ENCODE data around the gene SYCN.

DNA sequence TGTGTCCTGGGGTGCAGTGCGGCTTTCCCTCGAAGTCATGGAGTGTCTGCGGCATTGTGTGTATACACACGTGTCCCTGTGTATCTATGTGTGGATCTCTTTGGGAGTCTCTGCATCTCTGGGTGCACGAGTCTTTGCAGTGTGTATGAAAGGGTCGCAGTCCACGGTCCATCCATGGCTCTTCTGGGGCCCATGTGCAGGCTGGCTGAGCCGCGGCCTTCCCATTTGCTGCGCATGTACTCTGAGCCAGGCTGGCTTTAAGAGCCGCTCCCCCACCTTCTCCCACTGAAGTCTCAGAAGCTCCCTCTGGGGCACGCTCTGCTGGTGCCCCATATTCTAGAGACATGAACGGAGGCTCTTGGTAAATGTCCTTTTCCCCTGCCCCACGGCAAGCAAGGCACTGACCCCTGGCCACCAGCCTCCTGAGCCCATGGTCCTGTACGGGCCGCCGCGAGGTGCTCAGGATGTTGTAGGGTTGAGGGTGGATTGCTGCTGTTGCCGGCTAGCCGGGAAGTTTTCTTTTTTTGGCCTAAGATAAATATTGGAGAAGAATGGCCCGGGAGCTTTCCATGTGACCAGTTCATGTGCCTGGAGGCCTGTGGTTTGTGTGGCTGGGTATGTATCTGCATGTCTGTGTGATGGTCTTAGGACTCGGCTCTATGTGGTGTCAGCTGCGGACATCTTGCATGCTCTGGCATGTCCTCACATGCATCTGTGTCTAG is 46.6 kb downstream of the SYCN start:
- no peak for TF ChIP-seq JARID2 (CRISPR knock-in tag; IDR thresholded peaks at IDR 0.05; ENCODE audit: insufficient replicate concordance)
- TF ChIP-seq FOXA3 (CRISPR knock-in tag; IDR thresholded peaks at IDR 0.05): no peak
- no peak for TF ChIP-seq CBX1 (IDR thresholded peaks at IDR 0.05; ENCODE audit: low read depth)
- TF ChIP-seq, protein P1, sequence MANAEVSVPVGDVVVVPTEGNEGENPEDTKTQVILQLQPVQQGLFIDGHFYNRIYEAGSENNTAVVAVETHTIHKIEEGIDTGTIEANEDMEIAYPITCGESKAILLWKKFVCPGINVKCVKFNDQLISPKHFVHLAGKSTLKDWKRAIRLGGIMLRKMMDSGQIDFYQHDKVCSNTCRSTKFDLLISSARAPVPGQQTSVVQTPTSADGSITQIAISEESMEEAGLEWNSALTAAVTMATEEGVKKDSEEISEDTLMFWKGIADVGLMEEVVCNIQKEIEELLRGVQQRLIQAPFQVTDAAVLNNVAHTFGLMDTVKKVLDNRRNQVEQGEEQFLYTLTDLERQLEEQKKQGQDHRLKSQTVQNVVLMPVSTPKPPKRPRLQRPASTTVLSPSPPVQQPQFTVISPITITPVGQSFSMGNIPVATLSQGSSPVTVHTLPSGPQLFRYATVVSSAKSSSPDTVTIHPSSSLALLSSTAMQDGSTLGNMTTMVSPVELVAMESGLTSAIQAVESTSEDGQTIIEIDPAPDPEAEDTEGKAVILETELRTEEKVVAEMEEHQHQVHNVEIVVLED (CRISPR knock-in tag; IDR thresholded peaks at IDR 0.05; ENCODE audit: borderline replicate concordance): no peak
- TF ChIP-seq, protein P2, sequence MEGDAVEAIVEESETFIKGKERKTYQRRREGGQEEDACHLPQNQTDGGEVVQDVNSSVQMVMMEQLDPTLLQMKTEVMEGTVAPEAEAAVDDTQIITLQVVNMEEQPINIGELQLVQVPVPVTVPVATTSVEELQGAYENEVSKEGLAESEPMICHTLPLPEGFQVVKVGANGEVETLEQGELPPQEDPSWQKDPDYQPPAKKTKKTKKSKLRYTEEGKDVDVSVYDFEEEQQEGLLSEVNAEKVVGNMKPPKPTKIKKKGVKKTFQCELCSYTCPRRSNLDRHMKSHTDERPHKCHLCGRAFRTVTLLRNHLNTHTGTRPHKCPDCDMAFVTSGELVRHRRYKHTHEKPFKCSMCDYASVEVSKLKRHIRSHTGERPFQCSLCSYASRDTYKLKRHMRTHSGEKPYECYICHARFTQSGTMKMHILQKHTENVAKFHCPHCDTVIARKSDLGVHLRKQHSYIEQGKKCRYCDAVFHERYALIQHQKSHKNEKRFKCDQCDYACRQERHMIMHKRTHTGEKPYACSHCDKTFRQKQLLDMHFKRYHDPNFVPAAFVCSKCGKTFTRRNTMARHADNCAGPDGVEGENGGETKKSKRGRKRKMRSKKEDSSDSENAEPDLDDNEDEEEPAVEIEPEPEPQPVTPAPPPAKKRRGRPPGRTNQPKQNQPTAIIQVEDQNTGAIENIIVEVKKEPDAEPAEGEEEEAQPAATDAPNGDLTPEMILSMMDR (CRISPR knock-in tag; IDR thresholded peaks at IDR 0.05): no peak
- no peak for TF ChIP-seq POLR2A (IDR thresholded peaks at IDR 0.05; ENCODE audit: insufficient read depth in 1 of 2, low read depth in 2 of 2, low read length in 2 of 2)
- TF ChIP-seq ZNF773 (CRISPR knock-in tag; IDR thresholded peaks at IDR 0.05; ENCODE audit: borderline replicate concordance): no peak
- TF ChIP-seq, protein P3, sequence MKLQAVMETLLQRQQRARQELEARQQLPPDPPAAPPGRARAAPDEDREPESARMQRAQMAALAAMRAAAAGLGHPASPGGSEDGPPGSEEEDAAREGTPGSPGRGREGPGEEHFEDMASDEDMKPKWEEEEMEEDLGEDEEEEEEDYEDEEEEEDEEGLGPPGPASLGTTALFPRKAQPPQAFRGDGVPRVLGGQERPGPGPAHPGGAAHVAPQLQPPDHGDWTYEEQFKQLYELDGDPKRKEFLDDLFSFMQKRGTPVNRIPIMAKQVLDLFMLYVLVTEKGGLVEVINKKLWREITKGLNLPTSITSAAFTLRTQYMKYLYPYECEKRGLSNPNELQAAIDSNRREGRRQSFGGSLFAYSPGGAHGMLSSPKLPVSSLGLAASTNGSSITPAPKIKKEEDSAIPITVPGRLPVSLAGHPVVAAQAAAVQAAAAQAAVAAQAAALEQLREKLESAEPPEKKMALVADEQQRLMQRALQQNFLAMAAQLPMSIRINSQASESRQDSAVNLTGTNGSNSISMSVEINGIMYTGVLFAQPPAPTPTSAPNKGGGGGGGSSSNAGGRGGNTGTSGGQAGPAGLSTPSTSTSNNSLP (IDR thresholded peaks at IDR 0.05; ENCODE audit: low read depth, low read length): no peak
- TF ChIP-seq GPN1 (CRISPR knock-in tag; IDR thresholded peaks at IDR 0.05; ENCODE audit: borderline replicate concordance): no peak
- TF ChIP-seq RFX1 (IDR thresholded peaks at IDR 0.05): no peak
- TF ChIP-seq CEBPB (IDR thresholded peaks at IDR 0.05; ENCODE audit: borderline replicate concordance, low read depth, low read length): no peak
